ENCODE results near the gene CYB5D1.
"Not testable (repeated sequence)": the region's sequence is repeated elsewhere in the genome, so short reads cannot be mapped to it uniquely, and the experiment has no call there.

The CYB5D1 gene, protein sequence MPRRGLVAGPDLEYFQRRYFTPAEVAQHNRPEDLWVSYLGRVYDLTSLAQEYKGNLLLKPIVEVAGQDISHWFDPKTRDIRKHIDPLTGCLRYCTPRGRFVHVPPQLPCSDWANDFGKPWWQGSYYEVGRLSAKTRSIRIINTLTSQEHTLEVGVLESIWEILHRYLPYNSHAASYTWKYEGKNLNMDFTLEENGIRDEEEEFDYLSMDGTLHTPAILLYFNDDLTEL

DNA sequence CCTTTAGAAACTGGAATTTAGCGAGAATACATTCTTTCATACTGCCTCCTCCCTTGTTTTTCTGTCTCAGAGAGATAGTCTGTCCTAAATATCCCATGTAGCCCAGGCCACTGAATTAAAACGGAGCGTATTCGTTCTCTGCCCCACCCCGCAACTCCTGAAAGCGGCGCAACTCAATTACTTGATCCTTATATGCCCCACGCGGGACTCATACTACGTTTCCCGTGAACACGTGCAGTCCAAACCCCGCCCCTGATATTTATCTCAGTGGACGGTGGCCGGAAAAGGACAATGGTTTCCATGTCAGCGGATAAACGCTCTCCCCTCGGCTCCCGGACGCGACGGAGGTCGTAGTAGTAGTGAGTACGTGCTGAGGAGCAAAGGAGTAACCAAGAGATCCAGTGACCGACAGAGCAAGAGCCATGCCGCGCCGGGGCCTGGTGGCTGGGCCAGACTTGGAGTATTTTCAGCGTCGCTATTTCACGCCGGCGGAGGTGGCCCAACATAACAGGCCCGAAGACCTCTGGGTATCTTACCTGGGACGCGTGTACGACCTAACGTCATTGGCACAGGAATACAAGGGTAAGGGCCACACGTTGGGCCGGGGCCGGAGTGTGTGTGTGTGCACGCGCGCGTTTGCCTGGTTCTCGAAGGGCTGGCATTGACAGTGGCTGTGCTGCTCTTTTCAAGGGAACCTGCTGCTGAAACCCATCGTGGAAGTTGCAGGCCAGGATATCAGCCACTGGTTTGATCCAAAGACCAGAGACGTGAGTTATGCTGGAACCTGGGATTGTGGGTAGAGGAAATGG is at the start of gene CYB5D1:
CYB5D1 (plus strand) TSS at position 291 of the 809 bp plus-strand sequence; CDS start at position 423, 132 bp downstream.
- peak; percentile 90 for DNase-seq

GRCh38 chr17:7809086-7809790 is 48.6 kb upstream of the CYB5D1 start:
- no peak for DNase-seq

GRCh38 chr17:7809791-7810343 is 47.9 kb upstream of the CYB5D1 start:
- DNase-seq = not testable (repeated sequence)

DNA sequence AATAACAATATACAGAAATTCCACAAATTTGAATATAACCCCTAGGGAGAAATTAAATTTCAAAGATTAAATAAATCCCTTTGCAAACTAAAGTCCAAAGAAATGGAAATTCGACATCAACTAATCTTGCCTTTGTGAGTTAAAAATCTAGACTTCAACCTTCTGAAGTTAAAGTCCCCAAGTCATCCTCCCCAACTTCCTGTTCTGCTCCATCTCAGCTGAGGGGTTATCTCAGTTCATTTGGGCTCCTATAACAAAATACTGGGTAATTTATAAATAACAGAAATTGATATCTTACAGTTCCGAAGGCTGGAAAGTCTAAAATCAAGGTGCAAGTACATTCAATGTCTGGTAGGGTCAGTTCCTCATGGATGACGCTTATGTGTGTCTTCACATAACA is 46.6 kb upstream of the CYB5D1 start:
- no peak for DNase-seq

DNA sequence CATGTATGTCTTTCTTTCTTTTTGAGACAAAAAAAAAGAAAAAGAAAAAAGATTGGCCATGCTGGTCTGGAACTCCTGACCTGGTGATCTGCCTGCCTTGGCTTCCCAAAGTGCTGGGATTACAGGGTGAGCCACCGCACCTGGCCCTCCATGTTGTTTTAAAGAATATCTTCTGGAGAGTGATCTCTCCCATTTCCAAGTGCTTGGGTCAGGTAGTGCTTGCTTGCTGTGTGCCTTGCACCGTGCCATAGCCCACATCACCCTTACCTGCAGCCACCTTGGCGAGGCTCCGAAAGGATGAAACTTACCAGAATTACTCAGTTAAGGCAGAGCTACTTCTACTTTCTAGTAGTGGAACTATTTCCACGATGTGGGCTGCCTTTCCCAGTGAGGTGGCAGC is 42.8 kb upstream of the CYB5D1 start:
- DNase-seq = no peak

DNA sequence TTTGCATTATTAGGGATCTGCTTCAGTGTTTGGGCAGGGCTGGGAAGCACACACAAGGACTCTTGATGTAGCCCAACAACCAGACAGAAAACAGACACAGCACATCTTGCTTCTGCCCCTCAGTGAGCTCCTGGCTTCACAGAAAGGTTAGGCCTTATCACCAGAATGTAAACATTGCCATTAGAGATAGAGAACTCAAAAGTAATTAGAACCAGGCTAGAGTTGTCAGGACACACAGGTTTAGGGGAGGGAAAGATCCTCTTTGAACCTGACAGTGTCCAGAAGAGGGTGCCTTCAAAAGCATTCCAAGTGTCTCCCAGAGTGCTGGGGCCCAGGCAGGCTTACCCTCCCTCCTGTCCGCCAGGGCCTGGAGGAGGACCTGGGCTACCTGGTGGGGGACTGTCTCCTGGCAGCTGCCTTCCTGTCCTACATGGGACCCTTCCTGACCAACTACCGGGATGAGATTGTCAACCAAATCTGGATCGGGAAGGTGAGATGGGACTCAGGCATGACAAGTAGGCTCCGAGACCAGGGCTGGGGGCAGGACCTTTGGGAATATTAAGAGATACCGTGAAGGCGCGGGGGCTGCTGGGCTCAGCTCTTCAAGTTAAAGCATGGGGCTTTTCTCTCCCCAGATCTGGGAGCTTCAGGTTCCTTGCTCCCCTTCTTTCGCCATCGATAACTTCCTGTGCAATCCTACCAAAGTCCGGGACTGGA is 40.7 kb upstream of the CYB5D1 start:
- no peak for DNase-seq

DNA sequence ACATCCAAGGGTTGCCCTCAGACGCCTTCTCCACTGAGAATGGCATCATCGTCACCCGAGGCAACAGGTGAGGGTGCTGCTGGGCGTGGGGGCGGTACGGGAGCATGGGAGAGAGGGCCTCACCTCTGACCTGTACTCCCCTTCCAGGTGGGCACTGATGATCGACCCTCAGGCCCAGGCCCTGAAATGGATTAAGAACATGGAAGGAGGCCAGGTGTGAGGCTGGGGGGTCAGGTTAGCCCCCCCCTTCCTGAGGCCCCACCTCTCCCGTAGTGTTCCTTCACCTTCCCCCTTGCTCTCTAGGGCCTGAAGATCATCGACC is 40.2 kb upstream of the CYB5D1 start:
- DNase-seq = no peak

- no peak for DNase-seq
Observed at GRCh38 chr17:7818026-7818425, 39.8 kb upstream of the CYB5D1 start.

DNA sequence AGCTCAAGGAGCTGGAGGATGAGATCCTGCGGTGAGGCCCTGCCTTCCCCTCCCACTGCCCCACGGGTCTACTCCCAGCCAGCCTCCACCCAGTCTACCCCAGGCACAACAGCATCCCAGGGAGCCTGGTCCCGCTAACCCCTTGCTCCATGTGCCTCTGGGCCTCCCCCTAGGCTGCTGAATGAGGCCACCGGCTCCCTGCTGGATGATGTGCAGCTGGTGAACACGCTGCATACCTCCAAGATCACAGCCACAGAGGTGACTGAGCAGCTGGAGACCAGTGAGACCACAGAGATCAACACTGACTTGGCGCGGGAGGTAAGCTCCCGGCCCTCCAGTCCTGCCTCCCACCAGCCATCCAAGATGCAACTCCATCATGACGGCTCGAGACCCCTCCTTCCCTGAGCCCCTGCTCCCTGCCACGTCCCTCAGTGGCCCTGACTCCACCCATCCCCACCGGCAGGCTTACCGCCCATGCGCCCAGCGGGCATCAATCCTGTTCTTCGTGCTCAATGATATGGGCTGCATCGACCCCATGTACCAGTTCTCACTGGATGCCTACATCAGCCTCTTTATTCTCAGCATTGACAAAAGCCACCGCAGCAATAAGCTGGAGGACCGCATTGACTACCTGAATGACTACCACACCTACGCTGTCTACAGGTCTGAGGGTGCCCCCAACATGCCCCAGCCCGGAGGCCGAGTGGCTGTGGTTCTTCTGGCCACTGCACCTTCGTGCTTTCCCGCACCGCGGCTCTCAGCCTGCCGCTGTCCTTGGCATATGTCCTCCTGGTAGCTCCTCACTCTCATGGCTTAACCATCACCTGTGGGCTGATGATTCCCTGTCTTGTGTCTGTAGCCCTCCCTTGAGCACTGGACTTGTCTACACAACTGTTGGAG is 38.8 kb upstream of the CYB5D1 start:
- DNase-seq = no peak

DNA sequence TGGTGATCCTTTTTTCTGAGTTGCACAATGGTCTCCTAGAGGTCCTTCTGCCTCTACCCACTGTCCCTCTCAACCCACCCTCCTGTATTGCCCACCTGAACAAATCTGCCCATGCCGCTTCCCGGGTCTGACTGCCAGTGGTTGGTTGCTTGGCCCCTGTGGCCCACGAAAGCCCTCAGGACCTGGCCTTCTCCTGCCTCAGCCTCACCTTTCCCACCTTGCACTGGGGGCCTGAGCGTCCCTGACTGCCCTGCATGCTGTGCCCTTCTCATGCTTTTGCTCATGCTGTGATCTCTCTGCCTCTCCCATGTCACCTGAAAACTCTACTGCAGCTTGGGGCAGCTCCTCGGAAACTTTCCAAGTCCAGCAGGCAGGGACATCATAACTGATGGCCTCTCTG is 37.6 kb upstream of the CYB5D1 start:
- no peak for DNase-seq

DNA sequence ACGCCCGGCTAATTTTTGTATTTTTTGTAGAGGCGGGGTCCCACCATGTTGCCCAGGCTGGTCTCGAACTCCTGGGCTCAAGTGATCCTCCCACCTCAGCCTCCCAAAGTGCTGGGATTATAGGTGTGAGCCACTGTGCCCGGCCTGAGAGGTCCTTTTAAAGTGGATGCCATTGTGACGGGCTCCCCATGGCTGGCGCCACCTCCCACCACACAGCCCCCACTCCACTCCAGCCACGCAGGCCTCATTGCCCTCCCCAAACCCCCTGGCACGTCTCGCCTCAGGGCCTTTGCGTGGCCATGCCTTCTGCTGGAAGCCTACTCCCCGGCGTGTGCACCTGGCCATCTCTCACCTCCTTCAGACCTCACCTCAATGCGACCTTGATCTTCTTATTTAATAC is 35.7 kb upstream of the CYB5D1 start:
- DNase-seq = no peak

DNA sequence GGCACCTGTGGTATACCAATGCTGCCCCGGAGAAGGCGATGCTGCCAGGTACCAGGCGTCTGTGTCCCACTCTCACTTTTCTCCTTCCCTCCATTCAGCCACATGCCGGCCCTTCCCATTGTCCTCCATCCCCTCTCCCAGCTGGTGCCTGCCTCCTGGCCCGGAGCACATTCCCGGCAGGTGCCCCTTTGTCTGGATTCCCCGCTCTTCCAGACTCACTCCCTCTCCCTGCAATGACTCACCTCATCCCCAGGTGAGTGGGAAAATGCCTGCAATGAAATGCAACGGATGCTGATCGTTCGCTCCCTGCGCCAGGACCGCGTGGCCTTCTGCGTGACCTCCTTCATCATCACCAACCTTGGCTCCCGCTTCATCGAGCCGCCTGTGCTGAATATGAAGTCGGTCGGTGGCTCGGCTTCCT is 34.2 kb upstream of the CYB5D1 start:
- DNase-seq = no peak

- DNase-seq = no peak
Observed at GRCh38 chr17:7824021-7824924, 33.5 kb upstream of the CYB5D1 start.

DNA sequence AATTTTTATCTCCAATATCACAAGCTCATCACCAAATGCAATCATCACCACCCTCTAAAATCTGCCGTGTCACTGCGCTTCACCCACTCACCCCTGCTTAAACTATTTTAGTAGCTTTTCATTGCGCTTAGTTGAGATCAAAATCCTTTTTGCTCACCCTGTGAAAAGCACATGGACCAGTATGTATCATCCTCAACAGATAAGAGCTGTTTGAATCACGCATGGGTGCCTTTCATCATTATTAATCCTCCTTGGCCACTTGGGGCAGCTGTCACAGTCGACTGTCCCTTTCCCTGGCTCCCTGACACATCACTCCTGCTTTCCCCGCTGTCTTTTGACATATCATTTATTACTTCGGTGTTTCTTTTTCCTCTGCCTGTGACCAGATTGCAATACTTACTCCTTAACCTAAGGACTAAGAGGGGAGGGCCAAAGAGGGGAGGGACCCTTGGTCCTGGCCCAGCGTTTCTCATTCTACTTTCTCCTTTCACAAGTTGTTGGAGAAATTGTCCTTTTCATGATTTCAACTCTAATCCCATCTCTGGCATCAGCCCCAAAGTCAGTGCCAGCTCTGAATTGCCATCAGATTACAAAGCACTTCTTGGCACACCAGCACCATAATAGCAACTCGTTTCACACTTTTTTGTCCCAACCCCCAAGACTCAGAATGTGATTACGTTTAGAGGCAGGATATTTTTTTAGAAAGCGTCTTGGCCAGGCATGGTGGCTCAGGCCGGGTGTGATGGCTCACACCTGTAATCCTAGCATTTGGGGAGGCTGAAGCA is 32.4 kb upstream of the CYB5D1 start:
- DNase-seq = no peak

- DNase-seq = no peak
Observed at GRCh38 chr17:7830616-7831015, 27.2 kb upstream of the CYB5D1 start.

DNA sequence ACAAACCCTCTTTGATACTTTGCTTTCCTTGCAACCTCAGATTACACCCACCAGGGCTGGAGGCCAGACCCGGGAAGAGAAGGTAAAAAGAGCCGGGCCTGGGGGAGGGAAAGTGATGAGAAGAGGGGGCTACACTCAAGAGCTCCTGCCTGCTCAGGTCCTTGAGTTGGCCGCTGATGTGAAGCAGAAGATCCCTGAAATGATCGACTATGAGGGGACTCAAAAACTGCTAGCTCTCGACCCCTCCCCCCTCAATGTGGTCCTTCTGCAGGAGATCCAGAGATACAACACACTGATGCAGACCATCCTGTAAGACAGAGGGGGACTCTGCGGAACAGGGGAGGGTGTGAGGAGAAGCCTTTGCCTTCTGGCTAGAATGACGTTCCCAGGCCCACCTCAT is 26.6 kb upstream of the CYB5D1 start:
- no peak for DNase-seq

- DNase-seq = no peak
Observed at GRCh38 chr17:7832431-7832830, 25.4 kb upstream of the CYB5D1 start.

GRCh38 chr17:7833011-7833794 is 24.6 kb upstream of the CYB5D1 start:
- DNase-seq = no peak
